Osteoblast (primary cell): Measurements from ENCODE around the gene CLIC5. TPM values are rescaled to one million over a fixed set of nuclear protein-coding genes. Genes with fewer than 3 reads are reported as not detected.

Experiments used
- DNase-seq: peaks from one replicate; pipeline ENCODE4 v3.0.0; 2011; ENCODE audit warnings: low spot score, mixed read lengths; ENCODE audit not compliant: insufficient read length; ENCODE audit errors: missing footprints
- H2AFZ ChIP-seq: 2 replicates; pipeline ENCODE4 v1.6.0; 2011; ENCODE audit warnings: mild to moderate bottlenecking, low read length
- H3K27ac ChIP-seq: 2 replicates; pipeline ENCODE4 v1.5.1; 2011; ENCODE audit warnings: mild to moderate bottlenecking, low read depth, low read length, moderate library complexity
- H3K27me3 ChIP-seq: 2 replicates; pipeline ENCODE4 v1.6.0; 2012; ENCODE audit warnings: mild to moderate bottlenecking, control low read depth, inconsistent platforms, low read length, moderate library complexity; ENCODE audit not compliant: insufficient read depth
- H3K36me3 ChIP-seq: 2 replicates; pipeline ENCODE4 v1.5.1; 2011; ENCODE audit warnings: mild to moderate bottlenecking, low read length, control low read depth, moderate library complexity; ENCODE audit not compliant: insufficient read depth
- H3K4me1 ChIP-seq: 2 replicates; pipeline ENCODE4 v1.5.1; 2011; ENCODE audit warnings: mild to moderate bottlenecking, low read length, control low read depth, moderate library complexity; ENCODE audit not compliant: insufficient read depth
- H3K4me2 ChIP-seq: 2 replicates; pipeline ENCODE4 v1.6.0; 2011; ENCODE audit warnings: mild to moderate bottlenecking, low read length; ENCODE audit not compliant: insufficient read depth
- H3K4me3 ChIP-seq: fragments of 200-600 bp; sonication (generic); 3 replicates; pipeline ENCODE4 v1.5.1; 2012; ENCODE audit warnings: mild to moderate bottlenecking, low read length, inconsistent platforms; ENCODE audit not compliant: insufficient read depth
- H3K79me2 ChIP-seq: 2 replicates; pipeline ENCODE4 v1.6.0; 2012; ENCODE audit warnings: mild to moderate bottlenecking, low read length, control low read depth, inconsistent platforms; ENCODE audit not compliant: insufficient read depth
- H3K9me3 ChIP-seq: 2 replicates; pipeline ENCODE4 v1.5.1; 2011; ENCODE audit warnings: low read depth, low read length, control low read depth
- H4K20me1 ChIP-seq: 2 replicates; pipeline ENCODE4 v1.6.0; 2012; ENCODE audit warnings: mild to moderate bottlenecking, low read length, control low read depth; ENCODE audit not compliant: insufficient read depth
- total RNA-seq: library from RNA; depleted of rRNA; stranded (reverse); fragments of >200 nt; gene quantifications from 2 replicates; pipeline ENCODE4 v1.2.3, GENCODE V29; 2012
- TF ChIP-seq, protein P1 (sequence below): IDR thresholded peaks from 2 replicates; pipeline ENCODE4 v1.5.1; 2011; ENCODE audit warnings: mild to moderate bottlenecking, low read depth, low read length, moderate library complexity; ENCODE audit errors: extremely low read depth

CLIC5 gene
- total RNA-seq, 1 donor, result not detected

DNA sequence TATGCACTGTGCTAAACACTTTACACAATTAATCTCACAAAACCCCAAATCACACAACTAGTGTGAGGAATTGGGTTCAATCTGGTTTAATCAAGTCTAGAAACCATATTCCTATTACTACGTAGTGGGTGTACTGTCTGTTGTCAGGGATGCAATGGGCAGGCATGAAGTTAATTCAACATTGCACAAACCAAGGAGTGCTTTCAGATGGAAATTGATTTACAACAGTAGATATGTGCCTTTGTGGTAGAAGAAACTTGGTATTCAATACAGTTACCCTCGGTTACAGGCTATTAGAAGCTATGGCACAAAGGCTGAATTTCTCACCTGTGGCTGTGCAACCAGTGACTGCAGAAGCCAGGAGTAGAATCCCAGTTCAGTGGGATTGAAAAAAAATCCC is 157.8 kb downstream of the CLIC5 start:
- Histone ChIP-seq H2AFZ (no peak overlapping the region), H4K20me1 (no peaks in the 10 kb centered on the region), H3K36me3 (no peaks in the 10 kb centered on the region), H3K9me3 (no peaks in the 10 kb centered on the region), H3K4me2 (no peak overlapping the region), H3K79me2 (no peaks in the 10 kb centered on the region), H3K4me1 (no peaks in the 10 kb centered on the region), H3K27ac (no peak overlapping the region), H3K4me3 (no peak overlapping the region), H3K27me3 (peaks cover 18% of the 10 kb centered on the region)
- DNase-seq, result no peak
- TF ChIP-seq, protein P1, sequence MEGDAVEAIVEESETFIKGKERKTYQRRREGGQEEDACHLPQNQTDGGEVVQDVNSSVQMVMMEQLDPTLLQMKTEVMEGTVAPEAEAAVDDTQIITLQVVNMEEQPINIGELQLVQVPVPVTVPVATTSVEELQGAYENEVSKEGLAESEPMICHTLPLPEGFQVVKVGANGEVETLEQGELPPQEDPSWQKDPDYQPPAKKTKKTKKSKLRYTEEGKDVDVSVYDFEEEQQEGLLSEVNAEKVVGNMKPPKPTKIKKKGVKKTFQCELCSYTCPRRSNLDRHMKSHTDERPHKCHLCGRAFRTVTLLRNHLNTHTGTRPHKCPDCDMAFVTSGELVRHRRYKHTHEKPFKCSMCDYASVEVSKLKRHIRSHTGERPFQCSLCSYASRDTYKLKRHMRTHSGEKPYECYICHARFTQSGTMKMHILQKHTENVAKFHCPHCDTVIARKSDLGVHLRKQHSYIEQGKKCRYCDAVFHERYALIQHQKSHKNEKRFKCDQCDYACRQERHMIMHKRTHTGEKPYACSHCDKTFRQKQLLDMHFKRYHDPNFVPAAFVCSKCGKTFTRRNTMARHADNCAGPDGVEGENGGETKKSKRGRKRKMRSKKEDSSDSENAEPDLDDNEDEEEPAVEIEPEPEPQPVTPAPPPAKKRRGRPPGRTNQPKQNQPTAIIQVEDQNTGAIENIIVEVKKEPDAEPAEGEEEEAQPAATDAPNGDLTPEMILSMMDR, result no peak

DNA sequence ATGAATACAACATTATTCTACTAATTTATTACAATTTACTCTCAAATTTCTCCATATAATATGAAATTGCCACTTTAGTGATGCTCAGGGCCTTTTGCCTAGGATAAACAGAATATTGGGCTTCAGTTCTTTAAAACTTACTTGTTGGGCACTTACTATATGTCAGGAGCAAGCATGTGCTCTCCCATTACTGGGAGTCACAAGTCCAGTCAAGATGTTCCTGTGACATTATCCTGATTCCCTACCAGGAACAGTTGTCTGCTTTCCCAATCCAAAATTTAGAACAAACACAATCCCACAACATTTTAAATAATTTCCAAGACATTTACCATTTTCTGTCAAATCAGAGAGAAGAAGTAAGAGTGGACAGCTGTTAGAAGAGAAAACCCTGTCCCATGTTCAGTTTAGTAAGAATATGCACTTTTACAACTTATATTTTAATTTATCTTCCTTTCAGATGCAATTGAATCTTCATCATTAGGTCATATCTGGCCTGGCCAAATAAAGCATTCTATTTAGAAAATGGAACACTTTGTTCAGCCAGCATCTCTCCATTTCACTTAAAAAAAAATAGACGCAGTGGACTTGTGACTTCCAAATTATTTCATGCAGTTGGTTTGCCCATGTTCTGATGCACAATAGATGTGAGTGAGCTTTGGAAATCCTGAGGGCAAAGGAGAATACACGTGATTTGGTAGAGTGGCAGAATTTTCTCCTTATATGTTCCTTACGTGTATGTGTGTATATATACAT is 159.8 kb downstream of the CLIC5 start:
- Histone ChIP-seq H3K9me3 (no peaks in the 10 kb centered on the region), H3K4me3 (no peak overlapping the region), H4K20me1 (no peaks in the 10 kb centered on the region), H3K27me3 (peaks cover 18% of the 10 kb centered on the region), H3K27ac (no peak overlapping the region), H3K36me3 (no peaks in the 10 kb centered on the region), H3K79me2 (no peaks in the 10 kb centered on the region), H3K4me1 (no peaks in the 10 kb centered on the region), H2AFZ (no peak overlapping the region), H3K4me2 (no peak overlapping the region)
- no peak for DNase-seq
- TF ChIP-seq, protein P1, result no peak

GRCh38 chr6:45854149-45854742 is 161.4 kb downstream of the CLIC5 start:
- H3K27ac ChIP-seq, result no peak overlapping the region
- no peaks in the 10 kb centered on the region for H3K79me2 ChIP-seq
- peaks cover 13% of the 10 kb centered on the region for H3K27me3 ChIP-seq
- no peak overlapping the region for H3K4me3 ChIP-seq
- no peaks in the 10 kb centered on the region for H3K4me1 ChIP-seq
- H2AFZ ChIP-seq, result no peak overlapping the region
- H3K4me2 ChIP-seq, result no peak overlapping the region
- TF ChIP-seq, protein P1, result no peak
- no peaks in the 10 kb centered on the region for H4K20me1 ChIP-seq
- H3K9me3 ChIP-seq, result no peaks in the 10 kb centered on the region
- DNase-seq, result no peak
- no peaks in the 10 kb centered on the region for H3K36me3 ChIP-seq

- Histone ChIP-seq H3K27me3 (peaks cover 12% of the 10 kb centered on the region), H3K79me2 (no peaks in the 10 kb centered on the region), H3K4me1 (peaks cover under 1% of the 10 kb centered on the region), H2AFZ (no peak overlapping the region), H3K4me2 (no peak overlapping the region), H4K20me1 (no peaks in the 10 kb centered on the region), H3K27ac (no peak overlapping the region), H3K36me3 (no peaks in the 10 kb centered on the region), H3K4me3 (no peak overlapping the region), H3K9me3 (no peaks in the 10 kb centered on the region)
- DNase-seq, result no peak
- TF ChIP-seq, protein P1, result no peak
These were observed 164.6 kb downstream of the CLIC5 start for GRCh38 chr6:45851034-45851400.
